ENCODE data around the gene ICAM2.
"Not testable (repeated sequence)": the region's sequence is repeated elsewhere in the genome, so short reads cannot be mapped to it uniquely, and the experiment has no call there.

Gene ICAM2

GRCh38 chr17:63997341-63998048 is 22.9 kb downstream of the ICAM2 start:
- DNase-seq (ENCODE audit: low spot score) = no peak

DNA sequence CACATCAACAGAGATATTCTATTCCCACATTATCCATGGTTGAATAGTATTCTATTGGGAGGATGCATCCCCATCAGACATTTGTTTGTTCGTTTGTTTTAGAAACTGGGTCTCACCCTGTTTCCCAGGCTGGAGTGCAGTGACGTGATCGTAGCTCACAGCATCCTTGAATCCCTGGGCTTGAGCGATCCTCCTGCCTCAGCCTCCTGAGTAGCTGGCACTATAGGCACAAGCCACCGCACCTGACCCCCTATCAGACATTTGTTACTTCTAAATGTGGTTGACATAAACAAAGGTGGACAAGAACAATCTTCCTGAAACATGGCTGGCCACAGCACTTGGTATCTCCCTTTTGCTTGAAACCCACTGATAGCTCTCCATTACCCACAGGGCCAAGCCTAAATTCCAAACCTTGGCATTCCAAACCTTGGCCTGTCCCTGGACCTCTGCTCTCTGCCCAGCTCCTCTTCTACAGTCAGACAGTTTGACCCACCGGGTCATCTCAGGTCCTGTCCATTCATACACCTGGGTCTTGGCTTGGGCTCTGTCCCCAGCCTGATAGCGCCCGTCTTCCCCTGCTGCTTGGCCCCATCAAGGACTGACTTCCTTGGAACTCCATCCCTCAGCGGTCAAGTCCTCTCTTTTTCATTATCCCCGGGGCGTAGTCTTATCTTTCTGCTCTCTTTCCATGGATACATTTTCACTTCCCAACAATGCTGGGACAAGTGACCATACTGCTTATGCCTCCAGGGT is 23.8 kb downstream of the ICAM2 start:
- DNase-seq (ENCODE audit: low spot score) = no peak

DNA sequence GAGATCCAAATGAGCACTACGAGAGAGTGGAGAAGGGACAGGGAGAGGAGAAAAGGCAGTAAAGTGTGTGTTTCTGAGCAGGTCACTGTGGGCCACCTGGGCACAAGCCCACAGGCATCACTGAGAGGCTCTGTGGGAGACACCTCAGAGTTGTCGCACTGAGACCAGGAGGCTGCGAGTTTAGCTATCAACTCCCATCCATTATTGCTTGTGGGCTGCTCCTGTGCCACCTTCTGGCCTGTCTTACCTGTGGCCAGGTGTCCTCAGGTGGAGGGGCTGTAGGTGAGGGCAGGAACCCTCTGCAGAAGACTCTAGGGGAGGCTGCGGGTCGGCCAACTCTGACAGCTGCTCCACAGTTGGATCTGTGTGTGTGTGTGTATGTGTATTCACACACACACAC is 24.8 kb downstream of the ICAM2 start:
- no peak for DNase-seq (ENCODE audit: low spot score)

GRCh38 chr17:63993368-63993985 is 27.0 kb downstream of the ICAM2 start:
- no peak for DNase-seq (ENCODE audit: low spot score)

- DNase-seq (ENCODE audit: low spot score) = no peak
These were observed 28.8 kb downstream of the ICAM2 start for GRCh38 chr17:63991611-63992010.

- no peak for DNase-seq (ENCODE audit: low spot score)
These were observed 30.6 kb downstream of the ICAM2 start for GRCh38 chr17:63989622-63990345.

DNA sequence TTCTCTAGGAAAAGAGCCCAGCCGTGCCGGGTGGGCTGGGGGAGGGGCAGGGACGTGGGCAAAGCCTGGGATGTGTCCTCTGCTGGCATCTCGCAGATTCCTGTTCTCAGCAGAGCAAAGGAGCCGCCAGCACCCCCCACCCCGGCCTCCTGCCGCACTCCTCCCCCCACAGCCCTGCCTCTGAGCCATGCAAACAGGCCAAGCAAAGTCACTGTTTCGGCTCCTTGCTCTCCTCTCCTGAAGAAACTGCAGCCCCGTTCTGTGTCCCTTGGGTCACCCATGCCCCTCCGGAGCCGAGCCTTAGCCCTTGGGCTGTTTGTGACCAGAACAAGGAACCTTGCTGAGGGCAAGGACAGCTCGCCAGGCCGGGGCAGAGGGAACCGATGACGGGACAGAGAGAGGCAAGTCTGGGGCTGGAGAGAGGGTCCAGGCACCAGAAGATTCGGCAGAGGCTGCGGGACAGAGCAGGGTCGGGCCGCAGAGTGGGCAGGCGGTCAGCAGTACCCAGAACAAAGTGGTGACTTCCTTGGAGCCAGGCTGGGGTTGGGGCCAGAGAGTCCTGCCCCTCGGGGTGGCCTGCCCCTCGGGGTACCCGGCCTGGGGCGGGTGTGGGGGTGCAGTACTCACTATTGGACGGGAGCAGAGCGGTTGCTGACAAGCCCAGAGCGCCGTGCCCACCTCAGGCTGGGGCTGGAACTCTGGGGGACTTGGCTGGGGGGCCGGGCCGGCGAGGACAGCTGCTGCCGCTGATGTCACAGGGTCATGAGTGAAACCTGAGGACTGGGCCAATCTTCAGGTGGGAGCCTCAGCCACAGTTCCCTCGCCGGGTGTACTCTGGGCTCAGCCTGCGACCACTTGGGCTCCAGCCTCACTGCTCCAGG is 31.5 kb downstream of the ICAM2 start:
- DNase-seq (ENCODE audit: low spot score) = no peak

DNA sequence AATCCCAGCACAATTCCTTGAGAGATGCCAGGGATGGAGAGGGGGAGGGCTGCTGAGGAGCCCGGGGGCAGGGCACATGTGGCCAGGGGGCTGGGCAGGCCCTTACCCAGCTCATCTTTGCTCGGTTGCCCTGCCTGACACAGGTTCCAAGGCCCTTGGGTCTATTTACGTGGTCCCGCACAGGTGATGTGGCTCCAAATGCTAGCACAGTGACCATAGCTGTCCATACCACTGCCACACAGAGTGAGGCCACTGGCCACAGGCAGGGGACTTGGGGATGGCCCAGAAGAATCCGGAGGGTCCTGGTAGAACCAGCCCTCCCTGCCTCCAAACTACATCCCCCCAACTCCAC is 32.3 kb downstream of the ICAM2 start:
- no peak for DNase-seq (ENCODE audit: low spot score)

GRCh38 chr17:63987221-63988126 is 33.0 kb downstream of the ICAM2 start:
- DNase-seq (ENCODE audit: low spot score) = no peak

DNA sequence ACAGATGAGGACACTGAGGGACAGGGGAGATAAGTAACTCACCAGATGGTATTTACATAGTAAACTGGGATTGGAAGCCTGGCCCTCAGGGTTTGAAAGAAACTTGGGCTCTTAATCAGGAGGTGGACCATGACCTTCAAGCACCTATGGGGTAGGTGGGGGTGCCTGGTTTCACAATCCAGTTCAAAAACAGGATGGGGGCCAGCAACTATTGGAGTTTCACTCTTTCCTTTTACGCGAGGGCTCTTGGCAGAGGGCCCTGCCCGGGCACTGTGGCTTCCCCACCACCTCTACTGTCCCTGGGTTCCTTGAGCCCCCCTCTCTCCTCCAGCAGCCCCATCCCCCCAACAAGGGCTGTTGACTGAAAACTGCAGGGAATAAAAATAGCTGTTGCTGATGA is 33.6 kb downstream of the ICAM2 start:
- DNase-seq (ENCODE audit: low spot score) = no peak

- no peak for DNase-seq (ENCODE audit: low spot score)
These were observed 34.9 kb downstream of the ICAM2 start for GRCh38 chr17:63985387-63986140.

GRCh38 chr17:63984651-63985386 is 35.6 kb downstream of the ICAM2 start:
- DNase-seq (ENCODE audit: low spot score) = no peak

DNA sequence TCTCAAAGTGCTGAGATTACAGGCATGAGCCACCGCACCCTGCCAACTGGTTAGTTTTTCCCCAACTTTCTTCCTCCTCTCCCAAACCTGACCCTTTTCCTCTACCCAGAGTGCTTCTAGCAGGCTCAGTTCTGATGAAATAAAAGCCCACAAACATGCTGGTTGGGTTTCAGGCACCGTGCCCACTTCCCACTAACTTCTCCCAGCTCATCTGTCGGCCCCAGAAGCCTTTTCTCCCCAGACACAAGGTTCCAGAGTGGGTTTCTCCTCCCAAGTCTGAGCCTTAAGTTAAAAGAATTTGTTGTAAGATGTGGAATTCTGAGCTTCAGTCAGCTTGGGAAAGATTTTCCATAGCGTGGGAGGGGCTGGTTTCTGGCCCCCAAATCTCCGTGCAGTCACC is 36.2 kb downstream of the ICAM2 start:
- DNase-seq (ENCODE audit: low spot score) = no peak

DNA sequence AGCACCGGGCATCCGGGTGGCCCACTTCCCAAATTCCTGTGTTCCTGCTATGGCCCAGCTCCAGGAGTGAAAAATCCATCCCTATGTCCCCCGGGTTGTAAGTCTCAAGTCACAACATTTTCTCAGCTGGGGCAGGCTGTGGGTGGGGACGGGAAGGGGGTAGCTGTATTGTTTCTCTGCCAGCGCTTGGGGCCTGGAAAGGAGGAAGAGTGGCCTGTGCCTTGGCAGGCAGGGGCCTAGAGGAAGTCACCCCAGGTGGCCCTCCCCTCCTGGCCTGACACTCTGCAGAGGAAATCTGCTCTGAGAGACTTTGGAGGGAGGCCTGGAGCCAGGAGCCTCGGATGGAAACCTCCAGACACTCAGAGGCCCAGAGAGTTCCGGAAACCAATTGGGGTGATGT is 37.1 kb downstream of the ICAM2 start:
- DNase-seq (ENCODE audit: low spot score) = peak; percentile 24

GRCh38 chr17:63982641-63983040 is 37.8 kb downstream of the ICAM2 start:
- not testable (repeated sequence) for DNase-seq (ENCODE audit: low spot score)

GRCh38 chr17:63978272-63979200 is 41.9 kb downstream of the ICAM2 start:
- no peak for DNase-seq (ENCODE audit: low spot score)

GRCh38 chr17:63976702-63977101 is 43.7 kb downstream of the ICAM2 start:
- DNase-seq (ENCODE audit: low spot score) = no peak

GRCh38 chr17:63975541-63976092 is 44.8 kb downstream of the ICAM2 start:
- DNase-seq (ENCODE audit: low spot score) = no peak
